ENCODE measurements around the gene MOB1A. TPM values are rescaled to one million over a fixed set of nuclear protein-coding genes. Genes with fewer than 3 reads are reported as not detected.

The MOB1A gene
- total and polyA plus RNA-seq, 2 donors = 68.4 to 104 TPM

DNA sequence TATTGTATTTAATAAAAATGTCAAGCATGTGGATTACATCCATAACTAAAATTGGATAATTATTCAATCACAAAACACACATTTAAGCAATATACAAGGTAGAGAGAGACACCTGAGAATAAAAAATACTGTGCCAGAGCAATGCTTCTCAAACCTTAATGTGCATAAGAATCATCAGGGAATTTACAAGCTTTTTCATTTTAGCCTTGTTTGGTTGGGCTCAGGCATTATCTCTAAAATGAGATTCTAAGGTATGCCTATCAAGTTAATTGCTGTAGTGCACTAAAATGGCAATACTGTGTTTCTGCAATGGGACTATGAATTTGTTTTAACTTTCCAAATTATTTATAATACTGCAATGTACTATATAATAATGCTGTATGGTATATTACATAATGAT lies 983 bp downstream of the MOB1A start:
- Histone ChIP-seq H3K4me1 (ENCODE audit: control insufficient read depth in 2 of 2, insufficient read depth in 2 of 2, low read length in 2 of 2) (peaks cover 5 to 10% of the 10 kb centered on the region in 2 donors), H3K36me3 (ENCODE audit: control insufficient read depth in 2 of 2, insufficient read depth in 2 of 2, low read length in 1 of 2) (peaks cover 0 to 6% of the 10 kb centered on the region in 2 donors), H3K4me3 (ENCODE audit: low read length in 2 of 2) (peak overlapping the region; percentile 77 to 87), H3K27me3 (ENCODE audit: control insufficient read depth in 2 of 2, insufficient read depth in 1 of 2, low read length in 1 of 2) (no peaks in the 10 kb centered on the region), H3K27ac (ENCODE audit: low read depth in 1 of 2, low read length in 1 of 2) (peak overlapping the region in 1 of 2 donors; percentile 98), H3K9me3 (ENCODE audit: control insufficient read depth in 2 of 2, insufficient read depth in 1 of 2, low read length in 1 of 2) (peaks cover 0 to 8% of the 10 kb centered on the region in 2 donors)
- no peak for DNase-seq (ENCODE audit: low read depth in 6 of 9, low spot score in 9 of 9)

- Histone ChIP-seq H3K27me3 (ENCODE audit: control insufficient read depth in 2 of 2, insufficient read depth in 1 of 2, low read length in 1 of 2) (no peaks in the 10 kb centered on the region), H3K9me3 (ENCODE audit: control insufficient read depth in 2 of 2, insufficient read depth in 1 of 2, low read length in 1 of 2) (peaks cover 0 to 8% of the 10 kb centered on the region in 2 donors), H3K4me1 (ENCODE audit: control insufficient read depth in 2 of 2, insufficient read depth in 2 of 2, low read length in 2 of 2) (peaks cover 5% of the 10 kb centered on the region in 2 donors), H3K27ac (ENCODE audit: low read depth in 1 of 2, low read length in 1 of 2) (no peak overlapping the region), H3K4me3 (ENCODE audit: low read length in 2 of 2) (no peak overlapping the region), H3K36me3 (ENCODE audit: control insufficient read depth in 2 of 2, insufficient read depth in 2 of 2, low read length in 1 of 2) (peaks cover 17 to 33% of the 10 kb centered on the region in 2 donors)
- DNase-seq (ENCODE audit: low read depth in 6 of 9, low spot score in 9 of 9) = no peak
- WGBS = 93% methylated on average over 1 of the region's 1 CpG
These were observed 3.8 kb downstream of the MOB1A start for GRCh38 chr2:74174909-74175308.

DNA sequence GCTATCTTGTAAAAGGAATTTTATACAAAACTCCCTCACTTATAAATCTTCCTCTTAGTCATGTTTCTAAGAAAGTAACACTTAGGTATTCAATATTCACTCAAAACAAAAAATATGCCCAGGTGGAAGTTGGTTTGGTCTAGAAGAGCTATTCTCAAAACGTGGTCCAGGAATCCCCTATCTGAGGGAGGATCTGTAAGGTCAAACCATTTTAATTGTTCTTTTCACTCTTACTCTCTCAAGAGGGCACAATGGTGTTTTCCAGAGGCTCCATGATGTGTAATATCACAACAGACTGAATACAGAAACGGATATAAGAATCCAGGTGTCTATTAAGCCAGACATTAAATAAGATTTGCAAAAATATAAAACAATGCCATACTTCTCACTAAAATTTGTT lies 9.9 kb downstream of the MOB1A start:
- peaks cover 47 to 82% of the 10 kb centered on the region in 2 donors for H3K36me3 ChIP-seq (ENCODE audit: control insufficient read depth in 2 of 2, insufficient read depth in 2 of 2, low read length in 1 of 2)
- no peaks in the 10 kb centered on the region for H3K27me3 ChIP-seq (ENCODE audit: control insufficient read depth in 2 of 2, insufficient read depth in 1 of 2, low read length in 1 of 2)
- 92% methylated on average over 2 of the region's 2 CpGs for WGBS
- H3K4me1 ChIP-seq (ENCODE audit: control insufficient read depth in 2 of 2, insufficient read depth in 2 of 2, low read length in 2 of 2) = no peaks in the 10 kb centered on the region
- no peak for DNase-seq (ENCODE audit: low read depth in 6 of 9, low spot score in 9 of 9)
- no peak overlapping the region for H3K27ac ChIP-seq (ENCODE audit: low read depth in 1 of 2, low read length in 1 of 2)
- peaks cover 3% of the 10 kb centered on the region in 2 donors for H3K9me3 ChIP-seq (ENCODE audit: control insufficient read depth in 2 of 2, insufficient read depth in 1 of 2, low read length in 1 of 2)
- no peak overlapping the region for H3K4me3 ChIP-seq (ENCODE audit: low read length in 2 of 2)

- H3K27me3 ChIP-seq (ENCODE audit: control insufficient read depth in 2 of 2, insufficient read depth in 1 of 2, low read length in 1 of 2) = no peaks in the 10 kb centered on the region
- peaks cover 3% of the 10 kb centered on the region in 2 donors for H3K9me3 ChIP-seq (ENCODE audit: control insufficient read depth in 2 of 2, insufficient read depth in 1 of 2, low read length in 1 of 2)
- H3K4me1 ChIP-seq (ENCODE audit: control insufficient read depth in 2 of 2, insufficient read depth in 2 of 2, low read length in 2 of 2) = no peaks in the 10 kb centered on the region
- no peak for DNase-seq (ENCODE audit: low read depth in 6 of 9, low spot score in 9 of 9)
- WGBS = 98% methylated on average over 1 of the region's 1 CpG
- peaks cover 51 to 87% of the 10 kb centered on the region in 2 donors for H3K36me3 ChIP-seq (ENCODE audit: control insufficient read depth in 2 of 2, insufficient read depth in 2 of 2, low read length in 1 of 2)
- H3K27ac ChIP-seq (ENCODE audit: low read depth in 1 of 2, low read length in 1 of 2) = no peak overlapping the region
- H3K4me3 ChIP-seq (ENCODE audit: low read length in 2 of 2) = no peak overlapping the region
These were observed 13.9 kb downstream of the MOB1A start for GRCh38 chr2:74164761-74165160.

DNA sequence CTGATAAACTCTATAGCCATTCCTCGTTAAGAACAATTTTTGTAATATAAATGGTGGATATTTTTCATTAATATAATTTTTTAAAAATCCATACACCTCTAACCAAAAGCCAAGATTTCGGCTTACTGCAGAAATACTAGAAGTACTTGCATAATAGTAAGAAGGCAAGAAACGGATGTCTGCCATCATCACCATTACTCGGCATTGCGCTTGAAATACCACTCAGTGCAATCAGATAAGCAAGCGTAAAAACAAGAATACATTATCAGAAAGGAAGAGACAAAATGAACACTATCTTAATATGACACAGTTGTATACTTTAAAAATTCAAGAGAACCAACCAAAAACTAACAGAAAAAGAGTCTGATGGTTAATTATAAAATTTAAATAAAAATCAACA lies 15.7 kb downstream of the MOB1A start:
- no peak overlapping the region for H3K4me3 ChIP-seq (ENCODE audit: low read length in 2 of 2)
- no peaks in the 10 kb centered on the region for H3K27me3 ChIP-seq (ENCODE audit: control insufficient read depth in 2 of 2, insufficient read depth in 1 of 2, low read length in 1 of 2)
- H3K4me1 ChIP-seq (ENCODE audit: control insufficient read depth in 2 of 2, insufficient read depth in 2 of 2, low read length in 2 of 2) = no peaks in the 10 kb centered on the region
- WGBS = 99% methylated on average over 6 of the region's 6 CpGs
- H3K27ac ChIP-seq (ENCODE audit: low read depth in 1 of 2, low read length in 1 of 2) = no peak overlapping the region
- DNase-seq (ENCODE audit: low read depth in 6 of 9, low spot score in 9 of 9) = no peak
- H3K36me3 ChIP-seq (ENCODE audit: control insufficient read depth in 2 of 2, insufficient read depth in 2 of 2, low read length in 1 of 2) = peaks cover 54 to 85% of the 10 kb centered on the region in 2 donors
- peaks cover 3% of the 10 kb centered on the region in 2 donors for H3K9me3 ChIP-seq (ENCODE audit: control insufficient read depth in 2 of 2, insufficient read depth in 1 of 2, low read length in 1 of 2)

DNA sequence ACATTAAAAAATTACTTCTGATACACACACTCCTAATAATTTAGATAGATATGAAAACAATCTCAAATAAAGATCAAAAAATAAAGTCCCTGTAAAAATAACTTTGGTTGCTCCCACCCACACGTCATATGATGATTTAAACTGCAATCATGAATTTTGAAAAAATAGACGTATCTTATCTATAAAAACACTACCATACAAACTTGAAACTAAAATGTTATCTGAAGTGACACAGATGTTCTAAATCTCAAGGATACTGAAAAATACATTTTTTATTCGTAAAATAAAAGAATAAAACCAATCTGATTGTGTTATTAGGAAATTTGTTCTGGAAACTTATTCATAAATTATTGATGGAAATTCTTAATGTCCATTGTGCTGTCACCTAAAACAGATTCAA lies 22.8 kb downstream of the MOB1A start:
- Histone ChIP-seq H3K4me3 (ENCODE audit: low read length in 2 of 2) (no peak overlapping the region), H3K36me3 (ENCODE audit: control insufficient read depth in 2 of 2, insufficient read depth in 2 of 2, low read length in 1 of 2) (peaks cover 36 to 79% of the 10 kb centered on the region in 2 donors), H3K9me3 (ENCODE audit: control insufficient read depth in 2 of 2, insufficient read depth in 1 of 2, low read length in 1 of 2) (no peaks in the 10 kb centered on the region), H3K27ac (ENCODE audit: low read depth in 1 of 2, low read length in 1 of 2) (no peak overlapping the region), H3K27me3 (ENCODE audit: control insufficient read depth in 2 of 2, insufficient read depth in 1 of 2, low read length in 1 of 2) (no peaks in the 10 kb centered on the region), H3K4me1 (ENCODE audit: control insufficient read depth in 2 of 2, insufficient read depth in 2 of 2, low read length in 2 of 2) (no peaks in the 10 kb centered on the region)
- DNase-seq (ENCODE audit: low read depth in 6 of 9, low spot score in 9 of 9) = no peak
- WGBS = 98% methylated on average over 3 of the region's 3 CpGs

GRCh38 chr2:74152954-74153353 lies 25.7 kb downstream of the MOB1A start:
- Histone ChIP-seq H3K4me3 (ENCODE audit: low read length in 2 of 2) (no peak overlapping the region), H3K36me3 (ENCODE audit: control insufficient read depth in 2 of 2, insufficient read depth in 2 of 2, low read length in 1 of 2) (peaks cover 16 to 62% of the 10 kb centered on the region in 2 donors), H3K27me3 (ENCODE audit: control insufficient read depth in 2 of 2, insufficient read depth in 1 of 2, low read length in 1 of 2) (no peaks in the 10 kb centered on the region), H3K4me1 (ENCODE audit: control insufficient read depth in 2 of 2, insufficient read depth in 2 of 2, low read length in 2 of 2) (peaks cover 0 to 8% of the 10 kb centered on the region in 2 donors), H3K27ac (ENCODE audit: low read depth in 1 of 2, low read length in 1 of 2) (no peak overlapping the region), H3K9me3 (ENCODE audit: control insufficient read depth in 2 of 2, insufficient read depth in 1 of 2, low read length in 1 of 2) (no peaks in the 10 kb centered on the region)
- WGBS = 95% methylated on average over 2 of the region's 2 CpGs
- DNase-seq (ENCODE audit: low read depth in 6 of 9, low spot score in 9 of 9) = no peak

GRCh38 chr2:74149570-74150319 lies 28.9 kb downstream of the MOB1A start:
- 97% methylated on average over 7 of the region's 7 CpGs for WGBS
- Histone ChIP-seq H3K36me3 (ENCODE audit: control insufficient read depth in 2 of 2, insufficient read depth in 2 of 2, low read length in 1 of 2) (peaks cover 5 to 39% of the 10 kb centered on the region in 2 donors), H3K27me3 (ENCODE audit: control insufficient read depth in 2 of 2, insufficient read depth in 1 of 2, low read length in 1 of 2) (no peaks in the 10 kb centered on the region), H3K4me1 (ENCODE audit: control insufficient read depth in 2 of 2, insufficient read depth in 2 of 2, low read length in 2 of 2) (peaks cover 10 to 19% of the 10 kb centered on the region in 2 donors), H3K27ac (ENCODE audit: low read depth in 1 of 2, low read length in 1 of 2) (peak overlapping the region in 1 of 2 donors; percentile 15), H3K9me3 (ENCODE audit: control insufficient read depth in 2 of 2, insufficient read depth in 1 of 2, low read length in 1 of 2) (no peaks in the 10 kb centered on the region), H3K4me3 (ENCODE audit: low read length in 2 of 2) (no peak overlapping the region)
- no peak for DNase-seq (ENCODE audit: low read depth in 6 of 9, low spot score in 9 of 9)

- H3K4me3 ChIP-seq (ENCODE audit: low read length in 2 of 2) = no peak overlapping the region
- no peaks in the 10 kb centered on the region for H3K27me3 ChIP-seq (ENCODE audit: control insufficient read depth in 2 of 2, insufficient read depth in 1 of 2, low read length in 1 of 2)
- H3K4me1 ChIP-seq (ENCODE audit: control insufficient read depth in 2 of 2, insufficient read depth in 2 of 2, low read length in 2 of 2) = peaks cover 10 to 19% of the 10 kb centered on the region in 2 donors
- no peak for DNase-seq (ENCODE audit: low read depth in 6 of 9, low spot score in 9 of 9)
- no peaks in the 10 kb centered on the region for H3K9me3 ChIP-seq (ENCODE audit: control insufficient read depth in 2 of 2, insufficient read depth in 1 of 2, low read length in 1 of 2)
- peaks cover 9 to 34% of the 10 kb centered on the region in 2 donors for H3K36me3 ChIP-seq (ENCODE audit: control insufficient read depth in 2 of 2, insufficient read depth in 2 of 2, low read length in 1 of 2)
- H3K27ac ChIP-seq (ENCODE audit: low read depth in 1 of 2, low read length in 1 of 2) = peak overlapping the region in 1 of 2 donors; percentile 15
- WGBS = 94% methylated on average over 5 of the region's 5 CpGs
These were observed 29.5 kb downstream of the MOB1A start for GRCh38 chr2:74149247-74149525.
